Stimulated activated CD8-positive, alpha-beta memory T cell treated with anti-CD3 and anti-CD28 coated beads, Interleukin-12 subunit alpha, Interleukin-12 subunit beta, amount 100 ng/mL, for 24 hours (primary cell): ENCODE results near the gene TNS3.

ENCODE experiments used
- DNase-seq: peaks from one replicate; pipeline ENCODE4 v3.0.0-alpha.2; 2020; ENCODE audit errors: extremely low read depth

TNS3 gene

DNA sequence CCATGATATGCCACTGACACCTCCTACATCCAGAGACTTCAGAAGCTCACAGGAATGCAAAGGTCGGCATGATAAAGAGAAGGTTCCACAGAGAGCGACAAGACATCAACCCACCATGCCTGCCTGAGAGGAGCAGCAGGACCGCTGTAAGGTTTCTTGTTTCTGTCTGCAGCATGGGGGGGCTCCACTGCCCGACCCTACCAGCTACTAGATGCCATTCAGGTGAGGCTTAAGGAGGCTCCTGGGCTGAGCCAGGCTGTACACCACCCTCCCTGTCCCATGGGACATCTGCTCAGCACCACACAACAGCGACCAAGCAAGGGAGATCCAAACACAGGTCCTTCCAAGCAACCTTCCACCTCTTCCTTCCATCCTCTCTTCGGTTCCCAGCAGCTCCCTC lies 234.6 kb downstream of the TNS3 start:
- no peak for DNase-seq

DNA sequence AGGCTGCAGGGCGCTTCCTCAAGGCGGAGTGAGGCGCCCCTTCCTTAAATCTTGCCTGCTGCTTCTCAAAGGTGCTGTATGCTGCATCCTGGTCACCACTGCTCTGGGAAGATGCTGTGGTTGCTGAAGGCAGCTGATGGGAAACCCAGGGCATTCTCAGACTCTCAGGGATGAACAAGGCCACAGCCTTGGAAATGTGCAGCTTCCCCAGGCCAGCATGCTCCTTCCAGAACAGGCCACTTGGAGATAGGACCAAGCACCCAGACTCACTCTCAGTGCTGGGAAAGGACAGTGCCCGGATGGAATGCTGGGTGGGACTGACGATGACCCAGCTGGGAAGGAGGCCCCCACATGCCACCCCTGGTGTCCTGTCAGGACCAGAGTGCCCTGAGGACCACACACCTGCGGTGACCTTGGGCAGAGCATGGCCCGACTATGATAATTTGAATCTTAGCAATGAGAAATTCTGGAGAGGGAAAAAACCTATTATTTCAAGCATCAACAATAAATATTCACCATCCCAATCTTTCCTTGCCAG lies 235.5 kb downstream of the TNS3 start:
- DNase-seq: no peak

DNA sequence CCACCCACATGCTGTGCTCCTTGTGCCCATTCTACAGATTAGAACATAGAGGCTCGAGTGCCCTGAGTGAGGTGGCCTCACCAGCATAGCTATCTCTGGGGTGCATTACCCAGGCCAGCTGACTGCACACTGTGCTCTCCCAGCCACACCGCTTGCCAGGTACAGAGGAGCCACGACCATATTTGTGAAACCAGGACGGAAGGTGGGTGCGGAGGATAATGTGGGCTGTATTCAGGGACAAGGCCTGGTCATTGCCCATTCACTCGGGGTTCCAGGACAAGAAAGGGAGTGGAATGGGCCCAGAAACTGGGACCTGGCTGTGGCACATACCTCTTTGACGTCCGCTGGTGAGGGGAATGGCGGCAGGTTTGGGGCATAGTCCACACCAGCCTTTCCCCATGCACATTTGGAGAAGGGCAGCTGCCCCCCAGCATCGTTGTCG lies 236.0 kb downstream of the TNS3 start:
- no peak for DNase-seq

DNA sequence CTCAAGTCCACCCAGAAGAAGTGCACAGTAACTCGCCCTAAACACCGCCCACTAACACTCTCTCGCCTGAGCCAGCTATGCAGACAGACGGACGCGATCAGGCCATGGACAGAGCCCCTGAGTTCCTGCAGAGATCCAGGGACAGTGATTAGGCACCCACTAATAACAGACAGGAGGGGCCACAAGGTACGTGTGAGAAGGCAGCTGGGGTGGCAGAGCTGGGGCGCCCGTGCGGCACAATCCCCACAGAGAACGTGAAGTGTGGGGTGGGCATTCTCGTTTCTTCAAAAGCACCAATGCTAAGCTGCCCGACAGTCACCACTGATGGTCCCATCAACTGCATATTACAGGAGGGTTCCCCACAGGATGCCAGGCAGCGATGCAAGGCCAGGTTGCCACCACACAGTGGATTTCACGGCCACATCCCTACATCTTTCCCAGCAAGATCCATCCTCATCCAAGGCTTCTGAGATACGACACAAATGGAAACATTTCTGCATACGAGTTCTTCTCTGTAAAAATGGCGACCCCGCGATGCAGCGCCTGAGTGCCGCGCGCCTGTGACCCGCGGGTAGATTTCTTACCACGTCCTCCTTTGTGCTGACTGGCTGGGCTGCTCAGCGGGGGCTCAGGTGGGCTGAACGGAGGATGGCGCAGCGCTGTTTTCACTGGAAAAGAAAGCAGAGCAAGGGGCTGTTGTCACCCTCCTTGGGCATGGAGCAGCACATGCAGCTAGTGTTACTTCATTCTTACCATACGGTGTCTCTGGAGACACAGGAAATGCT lies 237.5 kb downstream of the TNS3 start:
- DNase-seq: no peak

DNA sequence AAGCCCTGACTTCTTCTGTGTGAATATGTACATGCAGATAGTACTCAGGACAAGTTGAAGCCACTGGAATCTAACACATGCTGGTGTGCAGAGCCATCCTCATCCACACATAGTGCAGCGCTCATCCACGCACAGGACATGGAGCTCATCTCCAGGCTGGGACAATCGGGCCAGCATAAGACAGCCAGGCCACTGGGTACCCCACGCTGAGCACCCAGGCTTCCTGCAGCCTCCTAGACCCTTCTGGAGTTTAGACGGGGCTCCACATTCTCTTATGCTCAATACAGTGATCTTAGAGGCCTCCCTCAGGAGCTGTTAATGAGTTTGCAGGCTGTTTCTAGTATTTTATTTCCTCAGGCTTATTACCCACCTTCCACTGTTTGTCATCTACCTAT lies 238.9 kb downstream of the TNS3 start:
- no peak for DNase-seq

DNA sequence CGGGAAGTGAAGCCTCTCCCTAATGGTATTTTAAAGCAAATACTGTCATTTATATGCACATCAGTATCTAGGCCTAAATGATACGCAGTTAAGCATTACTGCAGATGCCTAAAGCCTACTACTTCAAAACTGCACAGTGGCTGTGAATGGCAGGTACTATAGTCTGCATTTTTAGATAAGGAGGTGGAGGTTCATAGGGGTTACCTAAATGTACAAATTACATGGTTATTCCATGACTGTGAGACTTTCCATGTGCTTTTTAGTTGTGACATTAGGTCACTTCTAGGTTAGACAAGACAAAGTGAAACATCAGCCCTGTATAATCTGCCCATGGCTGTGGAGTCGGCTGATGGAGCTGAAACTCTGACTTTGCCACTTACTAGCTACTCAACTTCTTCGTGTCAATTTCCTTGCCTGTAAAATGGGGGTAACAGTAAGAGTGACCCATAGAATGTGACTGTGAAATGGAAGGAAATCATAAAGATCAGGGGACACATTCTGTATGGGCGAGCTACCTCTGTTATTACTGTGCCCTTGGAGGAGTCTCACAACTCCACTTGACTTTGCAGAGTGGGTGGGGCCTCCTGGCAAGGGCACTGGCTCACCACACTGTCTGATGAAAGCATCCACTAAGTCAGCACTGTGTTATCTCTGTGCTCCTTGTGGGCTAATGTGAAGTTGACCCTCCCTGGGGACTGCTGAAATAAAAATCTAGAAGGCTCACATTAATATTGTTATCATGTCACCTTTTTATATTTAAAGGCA lies 239.4 kb downstream of the TNS3 start:
- DNase-seq: no peak

DNA sequence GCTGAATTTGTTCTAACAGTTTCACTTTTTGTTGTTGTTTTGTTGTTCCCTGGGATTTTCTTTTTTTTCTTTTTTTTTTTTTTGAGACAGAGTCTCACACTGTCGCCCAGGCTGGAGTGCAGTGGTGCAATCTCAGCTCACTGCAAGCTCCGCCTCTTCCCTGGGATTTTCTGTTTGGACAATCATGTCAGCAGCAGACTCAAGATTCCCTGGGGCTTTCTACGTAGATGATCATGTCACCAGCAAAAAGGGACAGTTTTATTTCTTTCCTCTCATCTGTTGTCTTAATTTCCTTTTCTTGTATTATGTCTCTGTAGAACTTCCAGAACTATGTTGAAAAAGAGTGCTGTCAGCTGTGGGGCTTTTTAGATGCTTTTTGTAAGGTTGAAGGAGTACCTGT lies 241.4 kb downstream of the TNS3 start:
- no peak for DNase-seq

DNA sequence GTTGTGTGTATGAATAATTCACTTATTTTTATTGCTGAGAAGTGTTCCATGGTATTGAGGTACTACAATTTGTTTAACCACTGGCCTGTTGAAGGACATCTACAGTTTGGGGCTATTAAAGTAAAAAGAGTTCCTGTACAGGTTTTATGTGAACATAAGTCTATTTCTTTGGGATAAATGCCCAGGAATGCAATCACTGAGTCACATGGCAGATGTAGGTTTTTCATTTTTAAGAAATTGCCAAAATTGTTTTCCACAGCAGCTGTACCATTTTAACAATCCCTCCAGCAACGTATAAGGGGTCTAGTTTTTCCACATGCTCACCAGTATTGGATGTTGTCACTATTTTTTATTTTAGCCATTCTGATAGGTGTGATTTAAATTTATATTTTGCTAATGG lies 243.9 kb downstream of the TNS3 start:
- no peak for DNase-seq

DNA sequence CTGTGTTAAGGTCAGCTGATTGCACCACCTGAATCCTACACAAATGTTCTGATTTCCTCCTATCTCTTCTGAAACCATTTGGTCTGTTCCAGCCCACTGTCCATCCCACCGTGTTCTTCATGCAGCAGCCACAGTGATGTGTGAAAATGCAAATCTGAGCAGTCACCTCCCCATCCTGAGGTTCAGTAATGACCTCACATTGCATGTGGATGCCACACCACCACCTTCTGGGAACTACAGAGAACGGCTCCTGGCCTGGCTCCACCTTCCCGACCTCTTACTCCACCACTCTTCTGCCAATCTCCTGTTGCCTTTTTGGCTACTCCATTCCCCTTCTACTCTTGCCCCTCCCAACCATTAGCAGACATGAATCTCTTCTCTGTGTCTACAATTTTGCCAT lies 244.4 kb downstream of the TNS3 start:
- DNase-seq: no peak

DNA sequence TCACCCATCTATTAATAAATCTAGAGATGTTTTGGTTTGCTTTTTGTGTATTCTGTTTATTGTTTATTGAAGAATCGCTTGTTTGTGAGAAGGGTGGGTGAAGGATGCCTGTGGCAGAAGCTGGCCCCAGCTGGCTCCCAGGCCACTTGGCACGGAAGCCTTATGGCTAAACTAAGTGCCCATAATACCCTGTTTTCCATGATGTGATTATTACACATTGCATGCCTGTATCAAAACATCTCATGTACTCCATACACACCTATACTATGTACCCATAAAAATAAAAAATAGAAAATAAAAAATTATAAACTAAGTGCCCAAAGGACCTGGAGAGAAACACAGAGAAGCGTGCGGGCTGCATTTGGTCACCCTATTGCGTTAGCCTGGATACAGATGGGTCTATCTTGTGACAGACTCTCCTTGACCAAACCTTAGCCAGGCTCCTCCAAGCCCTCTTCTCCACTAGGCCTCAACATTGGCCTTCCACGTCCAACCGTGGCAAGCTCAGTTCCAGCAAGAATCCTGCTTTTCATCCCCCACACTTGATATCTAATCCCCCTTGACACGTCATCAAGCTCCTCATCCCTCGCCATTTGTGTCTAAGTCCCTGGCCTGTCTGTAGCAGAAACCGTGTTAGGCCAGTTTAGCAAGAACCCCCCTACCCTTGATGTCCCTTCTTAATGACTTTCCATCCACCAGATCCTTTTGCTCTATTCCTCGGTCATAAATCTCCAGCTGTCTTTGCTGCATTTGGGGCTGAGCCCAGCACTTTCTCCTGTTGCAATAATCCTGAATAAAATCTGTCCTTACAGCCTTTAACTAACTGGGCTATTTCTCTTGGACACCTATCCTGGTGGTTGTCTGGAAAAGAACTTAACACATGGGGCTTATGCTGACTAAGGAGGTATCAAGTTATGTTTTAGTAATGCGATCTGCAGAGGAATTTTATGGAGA lies 245.2 kb downstream of the TNS3 start:
- no peak for DNase-seq

DNA sequence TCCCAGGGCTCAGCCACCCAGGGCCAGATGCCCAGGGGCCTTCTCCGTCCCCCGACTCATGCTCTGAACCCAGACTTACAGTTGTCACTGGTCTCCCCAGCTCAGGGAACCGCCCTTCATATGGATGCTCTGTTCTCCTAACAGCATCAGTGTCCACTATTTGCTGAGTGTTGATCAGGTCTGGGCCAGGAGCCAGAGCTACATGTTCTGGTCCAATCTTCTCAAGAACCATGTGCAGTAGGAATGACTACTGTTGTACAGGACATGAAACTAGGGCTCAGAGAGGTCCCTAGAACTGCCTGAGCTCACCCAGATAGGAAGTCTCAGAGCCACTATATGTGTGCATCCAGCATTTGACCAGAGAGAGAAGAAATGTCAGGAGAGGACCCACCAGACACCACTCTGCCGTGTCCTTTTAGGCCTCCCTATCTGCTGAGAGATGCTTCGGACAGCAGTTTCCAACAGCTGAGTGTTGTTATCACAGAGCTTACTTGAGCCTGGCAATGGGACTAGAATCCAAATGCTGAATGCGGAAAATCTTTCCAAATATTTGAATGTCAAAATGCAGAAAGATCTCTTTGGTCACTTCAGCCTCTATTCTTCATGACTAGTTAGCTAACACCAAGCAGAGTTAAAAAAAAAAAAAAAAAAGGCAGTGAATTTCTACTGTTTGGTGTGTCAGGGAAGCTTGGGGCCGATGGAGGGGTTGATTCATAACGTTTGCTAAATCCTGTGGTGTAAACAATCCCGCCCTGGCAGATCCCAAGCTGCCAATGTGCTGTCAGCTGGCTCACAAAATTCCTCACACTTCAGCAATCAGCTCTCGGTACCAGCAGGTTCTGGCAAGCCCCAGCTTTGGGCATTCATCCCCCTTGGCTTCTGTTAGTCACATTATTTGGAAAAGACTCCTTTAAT lies 246.1 kb downstream of the TNS3 start:
- no peak for DNase-seq

DNA sequence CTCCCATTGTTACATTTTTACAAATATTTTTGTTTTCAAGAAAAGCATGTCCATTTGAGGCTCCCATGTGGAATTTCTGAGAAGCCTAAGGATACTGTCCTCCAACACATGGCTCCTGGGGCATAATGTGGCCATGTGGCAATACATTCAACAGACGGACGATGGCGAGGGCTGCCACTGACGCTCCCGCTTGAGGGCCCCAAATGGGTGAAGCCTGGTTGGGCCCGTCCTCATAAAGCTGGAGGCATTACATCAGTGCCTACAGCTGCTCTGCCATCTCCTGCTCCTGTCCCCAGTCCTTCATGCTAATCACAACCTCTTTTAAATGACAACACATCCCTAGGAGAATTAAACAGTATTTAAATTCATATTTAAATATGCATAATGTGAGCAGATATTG lies 246.8 kb downstream of the TNS3 start:
- DNase-seq: no peak

DNA sequence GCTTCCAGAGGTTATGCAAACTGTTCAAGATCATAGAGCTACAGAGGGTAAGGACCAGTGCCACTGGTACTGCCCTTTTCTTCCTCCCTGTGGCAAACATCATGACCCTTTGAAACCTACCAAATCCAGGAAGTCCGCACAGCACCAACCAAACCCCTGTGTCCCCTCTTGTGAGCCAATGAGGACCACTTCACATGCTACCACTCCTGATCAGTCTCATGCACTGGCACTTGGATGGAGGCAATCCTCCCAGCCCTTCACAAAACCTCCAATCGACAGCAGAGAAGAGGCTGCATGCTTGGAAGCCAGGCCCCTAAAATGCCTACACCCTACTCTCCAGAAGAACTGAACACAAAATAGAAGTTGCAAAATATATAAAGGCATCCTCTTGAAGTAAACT lies 248.0 kb downstream of the TNS3 start:
- DNase-seq: no peak

DNA sequence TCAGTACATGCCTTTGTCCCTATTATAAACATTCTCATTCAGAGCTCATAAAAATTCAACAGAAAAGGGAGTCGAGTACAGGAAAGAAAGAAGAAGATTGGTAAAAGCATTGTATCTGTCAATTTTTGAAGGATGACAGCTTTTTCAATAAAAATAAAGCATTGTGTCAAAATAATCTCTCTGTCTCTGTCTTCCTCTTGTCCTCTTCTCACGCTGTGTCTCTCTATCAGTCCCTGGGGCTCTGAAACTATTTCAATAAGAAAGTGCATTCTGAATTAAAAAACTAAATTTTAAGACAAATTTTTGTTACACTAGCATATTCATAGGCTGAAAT lies 248.4 kb downstream of the TNS3 start:
- no peak for DNase-seq

DNA sequence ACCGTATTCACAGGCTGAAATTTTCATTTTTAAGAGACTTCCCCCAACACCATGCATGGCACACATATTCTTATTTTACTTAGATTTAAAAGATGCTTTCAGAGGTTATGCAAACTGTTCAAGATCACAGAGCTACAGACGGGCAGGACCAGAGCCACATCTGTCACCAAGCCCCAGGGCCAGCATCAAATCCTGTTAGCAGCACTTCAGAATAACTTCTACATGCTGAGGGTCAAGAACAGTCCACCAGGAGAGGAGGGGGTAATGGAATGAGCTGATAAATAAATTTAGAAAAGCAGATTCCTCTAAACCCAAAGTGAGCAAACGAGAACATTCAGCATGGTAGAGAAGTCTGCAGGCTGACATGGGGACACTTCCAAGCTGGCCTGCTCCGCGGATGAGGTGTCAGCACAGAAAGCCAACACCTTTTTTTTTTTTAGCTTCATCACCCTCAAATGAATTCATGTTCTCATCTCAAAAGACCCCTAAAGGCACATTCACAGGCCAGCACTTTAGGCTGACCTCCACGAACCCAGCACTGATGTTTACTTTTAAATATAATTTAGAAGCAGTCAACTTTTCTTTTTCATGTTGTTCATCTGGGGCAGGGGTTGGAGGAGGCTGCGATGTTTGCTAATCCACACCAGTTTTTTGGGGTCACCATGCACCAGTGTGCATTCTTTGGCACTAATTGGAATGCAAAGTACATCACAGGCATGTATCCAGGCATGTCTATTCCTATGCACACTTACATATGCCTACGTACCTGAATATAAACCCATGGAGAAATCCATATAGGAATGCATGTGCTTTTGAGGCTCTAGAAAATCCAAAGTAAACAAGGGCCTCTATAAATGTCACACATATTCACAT lies 249.0 kb downstream of the TNS3 start:
- DNase-seq: no peak

DNA sequence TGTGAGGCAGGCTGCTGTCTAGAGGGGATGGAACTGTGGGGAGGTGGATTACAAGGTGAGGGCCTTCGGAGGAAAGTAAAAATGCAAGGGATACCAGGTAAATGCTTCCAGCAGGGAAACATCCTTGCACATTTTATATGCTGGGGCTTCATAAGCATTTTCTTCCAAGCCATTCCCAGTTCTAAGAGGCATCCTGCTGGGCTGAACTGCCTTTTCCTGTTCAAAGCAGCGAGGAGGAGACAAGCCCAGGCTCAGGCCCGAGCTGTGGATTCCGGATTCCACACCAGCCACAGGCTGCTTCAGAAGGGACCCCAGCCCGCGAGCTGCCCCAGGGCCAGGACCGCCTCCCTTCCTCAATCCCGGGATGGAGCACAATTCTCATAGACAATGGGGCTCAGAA lies 249.7 kb downstream of the TNS3 start:
- no peak for DNase-seq

DNA sequence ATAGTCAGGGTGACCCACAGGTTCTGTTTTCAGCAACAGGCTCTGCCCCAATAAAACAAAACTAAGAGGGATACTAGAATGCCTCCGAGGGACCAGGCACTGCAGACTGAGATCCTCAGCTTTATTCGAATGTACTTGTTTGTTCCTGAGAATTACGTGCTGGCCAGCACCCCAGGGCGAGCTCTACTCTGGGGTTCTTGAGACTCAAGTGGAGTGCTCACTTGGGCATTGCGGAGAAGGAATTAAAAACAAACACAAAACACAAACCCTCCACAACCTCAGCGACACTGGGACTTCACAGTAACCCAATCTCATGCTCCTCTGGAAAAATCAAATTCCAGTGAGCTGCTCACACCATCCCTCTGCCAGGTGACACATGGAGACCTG lies 250.7 kb downstream of the TNS3 start:
- no peak for DNase-seq

DNA sequence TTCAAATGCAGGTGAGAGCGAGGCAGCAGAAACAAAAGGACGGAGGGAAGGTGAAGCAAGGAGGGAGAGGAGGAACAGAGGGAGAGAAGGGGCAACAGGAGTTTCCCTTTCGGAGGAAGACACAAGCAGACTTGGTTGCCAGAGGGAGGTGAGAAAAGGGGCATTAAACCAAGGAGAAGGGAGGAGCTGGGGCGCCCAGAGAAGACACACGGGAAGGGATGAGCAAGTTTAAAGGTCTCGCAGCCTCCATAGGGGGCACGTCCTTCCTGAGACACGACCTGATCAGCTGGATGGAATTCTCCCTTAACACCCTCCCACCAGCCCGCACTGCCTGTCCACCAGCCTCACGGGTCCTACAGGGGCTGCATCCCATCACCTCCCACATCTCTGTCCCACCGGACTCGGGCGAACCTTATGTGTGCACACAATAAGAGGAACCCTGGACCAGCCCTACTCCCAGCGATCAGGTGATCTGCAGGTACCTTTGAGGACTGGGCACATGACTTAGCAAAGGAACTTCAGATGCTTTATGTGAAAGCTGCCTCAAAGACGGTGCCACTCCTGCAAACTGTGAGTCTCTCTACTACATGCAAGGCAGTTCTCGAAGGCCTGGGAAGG lies 251.2 kb downstream of the TNS3 start:
- DNase-seq: no peak

DNA sequence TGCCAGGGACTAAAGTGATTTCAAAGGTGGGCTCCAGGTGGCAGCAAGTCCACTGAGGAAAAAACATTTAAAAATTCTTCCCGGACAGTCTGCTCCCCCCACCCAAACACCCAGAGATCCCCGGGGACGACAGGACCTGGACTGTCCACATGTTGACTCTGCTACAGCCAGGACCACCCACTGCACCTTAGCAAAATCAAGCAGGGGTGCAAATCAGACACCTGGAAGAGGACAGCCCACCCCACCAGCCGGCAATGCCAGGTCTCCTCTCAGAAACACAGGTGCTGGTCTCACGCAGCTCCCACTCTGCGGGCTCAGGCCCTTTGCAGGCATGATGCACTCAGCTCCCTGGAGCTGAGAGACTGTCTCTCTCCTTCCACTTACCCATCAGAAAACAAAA lies 251.9 kb downstream of the TNS3 start:
- DNase-seq: no peak
